Measurements from ENCODE around the gene GOLGA6B. TPM values are rescaled to one million over a fixed set of nuclear protein-coding genes. Genes with fewer than 3 reads are reported as not detected.

GOLGA6B gene
- polyA plus RNA-seq, 3 donors: 0.04 TPM; not detected in 2

DNA sequence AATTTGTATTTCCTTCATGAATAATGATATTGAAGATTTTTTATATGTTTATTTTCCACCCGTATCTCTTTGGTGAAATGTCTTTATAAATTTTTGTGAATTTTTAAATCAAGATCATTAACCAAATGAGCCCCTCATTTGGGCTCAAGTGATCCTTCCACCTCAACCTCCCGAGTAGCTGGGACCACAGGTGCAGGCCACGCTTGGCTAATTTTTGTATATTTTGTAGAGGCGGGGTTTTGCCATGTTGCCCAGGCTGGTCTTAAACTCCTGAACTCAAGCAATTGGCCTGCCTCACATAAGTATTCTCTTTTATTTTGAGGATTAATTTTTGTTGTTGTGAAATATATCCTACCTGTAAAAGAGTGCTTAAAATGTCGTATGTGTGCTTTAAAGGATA is 36.4 kb downstream of the GOLGA6B start:
- no peaks in the 10 kb centered on the region for H3K36me3 Mint-ChIP-seq
- no peak overlapping the region for H3K4me2 ChIP-seq (replicated peaks; ENCODE audit: extremely low read depth, low read length, poor library complexity, severe bottlenecking)

DNA sequence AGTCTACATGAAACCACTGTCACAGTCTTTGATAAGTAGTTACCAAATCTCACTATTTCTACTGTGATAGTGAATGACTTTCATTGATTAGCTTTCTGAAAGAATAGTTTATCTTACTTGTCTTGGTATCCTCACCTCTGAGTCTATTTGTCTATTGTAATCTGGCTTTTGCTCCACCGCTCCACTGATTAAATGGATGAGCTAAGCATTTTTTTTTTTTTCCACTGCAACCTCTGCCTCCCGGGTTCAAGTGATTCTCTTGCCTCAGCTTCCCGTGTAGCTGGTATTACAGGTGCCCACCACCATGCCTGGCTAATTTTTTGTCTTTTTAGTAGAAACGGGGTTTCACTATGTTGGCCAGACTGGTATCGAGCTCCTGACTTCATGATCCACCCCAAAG is 44.4 kb downstream of the GOLGA6B start:
- 92% methylated on average over 4 of the region's 5 CpGs for WGBS (ENCODE audit: insufficient coverage)
- Histone ChIP-seq H3K79me2 (ENCODE audit: insufficient read depth, low read length) (no peaks in the 10 kb centered on the region), H3K4me1 (ENCODE audit: control insufficient read depth in 1 of 2, insufficient read depth in 2 of 2, low read length in 2 of 2) (no peaks in the 10 kb centered on the region), H3K27ac (ENCODE audit: low read depth in 1 of 2, low read length in 2 of 2) (no peak overlapping the region), H3K9ac (ENCODE audit: insufficient read depth, low read length, poor library complexity, severe bottlenecking) (no peak overlapping the region), H3K36me3 (replicated peaks in 1 of 2; ENCODE audit: control insufficient read depth in 1 of 2, insufficient read depth in 2 of 2, low read length in 2 of 2) (no peaks in the 10 kb centered on the region), H4K20me1 (ENCODE audit: insufficient read depth, low read length) (no peaks in the 10 kb centered on the region), H2AFZ (ENCODE audit: insufficient read depth, low read depth, low read length, poor library complexity, severe bottlenecking) (no peak overlapping the region), H3K4me3 (replicated peaks in 1 of 3; ENCODE audit: low read depth in 2 of 3, low read length in 3 of 3) (no peak overlapping the region), H3K9me3 (replicated peaks in 1 of 2; ENCODE audit: control insufficient read depth in 1 of 2, insufficient read depth in 1 of 2, low read length in 2 of 2) (no peaks in the 10 kb centered on the region), H3K27me3 (ENCODE audit: control insufficient read depth in 2 of 2, insufficient read depth in 2 of 2, low read length in 2 of 2) (no peaks in the 10 kb centered on the region), H3K4me2 (replicated peaks; ENCODE audit: extremely low read depth, low read length, poor library complexity, severe bottlenecking) (no peak overlapping the region)
- Mint-ChIP-seq H3K4me1 (no peaks in the 10 kb centered on the region), H3K4me3 (no peak overlapping the region), H3K9me3 (no peaks in the 10 kb centered on the region), H3K27ac (no peak overlapping the region), H3K36me3 (no peaks in the 10 kb centered on the region), H3K27me3 (ENCODE audit: low read depth in 3 of 3) (no peaks in the 10 kb centered on the region)
- intact Hi-C loops (cut with micrococcal nuclease): no loop called here
- no peak for DNase-seq
- TF ChIP-seq, protein P1, sequence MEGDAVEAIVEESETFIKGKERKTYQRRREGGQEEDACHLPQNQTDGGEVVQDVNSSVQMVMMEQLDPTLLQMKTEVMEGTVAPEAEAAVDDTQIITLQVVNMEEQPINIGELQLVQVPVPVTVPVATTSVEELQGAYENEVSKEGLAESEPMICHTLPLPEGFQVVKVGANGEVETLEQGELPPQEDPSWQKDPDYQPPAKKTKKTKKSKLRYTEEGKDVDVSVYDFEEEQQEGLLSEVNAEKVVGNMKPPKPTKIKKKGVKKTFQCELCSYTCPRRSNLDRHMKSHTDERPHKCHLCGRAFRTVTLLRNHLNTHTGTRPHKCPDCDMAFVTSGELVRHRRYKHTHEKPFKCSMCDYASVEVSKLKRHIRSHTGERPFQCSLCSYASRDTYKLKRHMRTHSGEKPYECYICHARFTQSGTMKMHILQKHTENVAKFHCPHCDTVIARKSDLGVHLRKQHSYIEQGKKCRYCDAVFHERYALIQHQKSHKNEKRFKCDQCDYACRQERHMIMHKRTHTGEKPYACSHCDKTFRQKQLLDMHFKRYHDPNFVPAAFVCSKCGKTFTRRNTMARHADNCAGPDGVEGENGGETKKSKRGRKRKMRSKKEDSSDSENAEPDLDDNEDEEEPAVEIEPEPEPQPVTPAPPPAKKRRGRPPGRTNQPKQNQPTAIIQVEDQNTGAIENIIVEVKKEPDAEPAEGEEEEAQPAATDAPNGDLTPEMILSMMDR (IDR thresholded peaks at IDR 0.05): no peak

More for the DNA sequence above, 36.4 kb downstream of the GOLGA6B start:
- no peaks in the 10 kb centered on the region for H4K20me1 ChIP-seq (ENCODE audit: insufficient read depth, low read length)
- no peaks in the 10 kb centered on the region for H3K9me3 Mint-ChIP-seq
- no peak overlapping the region for H2AFZ ChIP-seq (ENCODE audit: insufficient read depth, low read depth, low read length, poor library complexity, severe bottlenecking)
- intact Hi-C loops (cut with micrococcal nuclease): no loop called here
- no peak for DNase-seq
- WGBS (ENCODE audit: insufficient coverage): no CpG with 5 or more reads among the region's 5 CpGs
- H3K27ac Mint-ChIP-seq: no peak overlapping the region
- TF ChIP-seq, protein P1 (IDR thresholded peaks at IDR 0.05): no peak
- no peaks in the 10 kb centered on the region for H3K9me3 ChIP-seq (replicated peaks in 1 of 2; ENCODE audit: control insufficient read depth in 1 of 2, insufficient read depth in 1 of 2, low read length in 2 of 2)
- H3K27ac ChIP-seq (ENCODE audit: low read depth in 1 of 2, low read length in 2 of 2): no peak overlapping the region
- H3K4me1 ChIP-seq (ENCODE audit: control insufficient read depth in 1 of 2, insufficient read depth in 2 of 2, low read length in 2 of 2): peaks cover 6 to 8% of the 10 kb centered on the region in 2 donors
- H3K9ac ChIP-seq (ENCODE audit: insufficient read depth, low read length, poor library complexity, severe bottlenecking): no peak overlapping the region
- H3K4me3 Mint-ChIP-seq: no peak overlapping the region
- H3K27me3 ChIP-seq (ENCODE audit: control insufficient read depth in 2 of 2, insufficient read depth in 2 of 2, low read length in 2 of 2): no peaks in the 10 kb centered on the region
- H3K27me3 Mint-ChIP-seq (ENCODE audit: low read depth in 3 of 3): peaks cover 0 to 2% (median 0%) of the 10 kb centered on the region in 3 donors
- H3K4me3 ChIP-seq (replicated peaks in 1 of 3; ENCODE audit: low read depth in 2 of 3, low read length in 3 of 3): no peak overlapping the region
- H3K79me2 ChIP-seq (ENCODE audit: insufficient read depth, low read length): no peaks in the 10 kb centered on the region
- H3K4me1 Mint-ChIP-seq: peaks cover 5% of the 10 kb centered on the region
- H3K36me3 ChIP-seq (replicated peaks in 1 of 2; ENCODE audit: control insufficient read depth in 1 of 2, insufficient read depth in 2 of 2, low read length in 2 of 2): no peaks in the 10 kb centered on the region

Measured in CD14-positive monocyte (primary cell).